Effector CD4-positive, alpha-beta T cell (primary cell): ENCODE results near the gene ZNHIT1.

ENCODE experiments used
- DNase-seq: peaks from one replicate; pipeline ENCODE4 v3.0.0-alpha.2; 2020
- total RNA-seq: gene quantifications from one replicate; lab custom pipeline; 2026; lab: John Stamatoyannopoulos, UW

Gene ZNHIT1
- total RNA-seq = 32.1 reads per million, percentile 58 among the genes with 10 or more reads in this experiment

DNA sequence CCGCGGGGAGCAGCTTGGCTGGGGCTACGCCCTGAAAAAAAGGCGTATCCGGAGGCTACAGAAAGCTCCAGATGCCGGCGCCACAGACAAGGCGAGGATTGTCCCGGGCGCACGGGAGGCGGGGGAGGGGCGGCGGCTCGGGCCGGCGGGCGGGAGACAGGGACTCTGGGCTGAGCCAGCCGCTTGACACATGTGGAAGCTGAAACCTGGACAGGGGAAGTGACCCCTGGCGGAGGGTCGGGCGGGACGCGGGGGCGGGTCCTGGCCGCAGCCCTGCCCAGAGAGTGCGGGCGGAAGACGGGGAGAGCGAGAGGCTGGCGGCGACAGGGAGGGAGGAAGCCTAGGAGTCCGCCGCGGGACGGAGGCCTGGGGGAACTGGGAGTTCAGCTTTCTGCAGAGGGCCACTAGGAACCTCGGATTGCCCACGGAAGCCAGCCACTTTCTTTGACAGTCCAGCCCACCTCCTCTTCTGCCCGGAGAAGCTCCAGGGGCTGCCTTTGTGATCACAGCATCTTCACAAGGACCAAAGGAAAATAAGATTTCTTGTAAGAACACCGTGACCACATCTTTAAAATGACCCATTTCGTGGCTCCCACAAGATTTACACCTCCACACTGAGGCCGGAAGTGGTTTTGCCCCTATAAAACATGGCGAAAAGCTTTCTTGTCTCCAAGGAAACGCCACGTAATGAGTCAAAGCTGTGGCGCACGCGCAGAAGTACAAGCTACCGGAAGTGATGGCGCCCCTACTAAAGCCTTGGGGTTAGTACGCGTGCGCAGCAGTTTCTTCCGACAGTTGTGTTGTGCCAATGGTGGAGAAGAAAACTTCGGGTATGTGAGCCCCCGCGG is at the start of gene ZNHIT1, which contains the start of gene PLOD3:
Gene ZNHIT1, plus strand, starts transcription at position 778 of the 848 bp plus-strand sequence. Its CDS starts 31 bp downstream, at position 809.
Gene PLOD3, minus strand, starts transcription at position 194 of the 848 bp plus-strand sequence. CDS start 307 bp downstream, outside the sequence.
- peak; percentile 95 for DNase-seq

DNA sequence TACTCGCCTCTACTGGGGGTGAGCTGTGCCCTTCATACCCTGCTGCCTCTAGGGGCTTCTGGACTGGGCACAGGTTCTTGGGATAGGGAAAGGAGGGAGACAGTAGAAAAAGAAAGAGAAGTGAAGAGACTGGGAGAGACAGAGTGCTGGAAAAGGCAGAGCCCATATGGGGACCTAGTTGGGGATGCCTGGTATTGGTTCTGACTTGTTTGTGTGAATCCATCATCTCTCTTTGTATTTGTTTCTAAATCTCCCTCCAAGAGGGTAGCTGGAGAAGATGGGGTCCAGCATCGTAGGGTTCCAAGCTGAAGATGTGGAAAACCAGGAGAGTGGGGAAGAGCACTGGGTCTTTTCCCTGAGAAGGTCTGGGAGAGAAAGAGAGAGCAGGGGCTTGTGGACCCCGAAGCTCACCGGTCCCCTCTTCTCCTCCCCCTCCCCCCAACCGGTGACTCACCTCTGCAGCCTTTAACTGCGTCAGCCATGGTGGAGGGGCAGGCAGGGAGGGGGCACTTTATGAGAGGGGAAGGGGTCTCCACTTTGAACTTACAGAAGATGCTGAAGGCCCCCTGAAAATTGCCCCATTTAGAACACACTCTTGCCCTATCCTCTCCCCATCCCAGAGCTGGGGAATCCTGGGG is 49.4 kb upstream of the ZNHIT1 start:
- DNase-seq = no peak

DNA sequence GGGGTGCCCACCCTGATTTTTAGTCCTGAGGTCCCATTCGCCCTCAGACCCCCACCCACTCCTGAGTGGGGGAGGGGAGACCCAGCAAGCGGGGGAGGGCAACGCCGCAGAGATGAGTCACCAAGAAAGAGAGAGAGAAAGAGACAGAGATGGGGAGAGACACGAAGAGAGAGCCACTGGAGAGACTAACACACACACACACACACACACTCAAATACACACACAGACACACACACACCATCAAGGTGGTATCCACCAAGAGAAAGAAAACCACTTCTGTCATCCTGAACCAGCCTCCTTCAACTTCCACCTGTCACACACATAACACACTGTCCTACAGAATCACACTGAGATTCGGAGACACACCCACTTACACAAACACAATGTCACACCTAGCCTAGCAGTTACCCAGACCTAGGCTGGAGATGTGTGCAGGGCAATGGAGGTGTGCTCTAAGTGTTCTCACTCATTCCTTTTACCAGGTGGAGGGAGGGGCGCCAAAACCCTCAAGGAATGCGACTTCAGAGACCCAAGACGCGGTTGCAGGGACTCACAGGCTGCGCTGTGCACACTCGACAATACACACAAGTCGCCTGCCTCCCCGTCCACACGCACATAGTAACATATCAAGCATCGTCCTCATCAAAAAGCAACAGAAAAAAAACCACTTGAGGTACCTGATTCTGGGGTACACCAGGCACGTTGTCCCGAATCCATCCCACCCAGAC is 48.7 kb upstream of the ZNHIT1 start:
- DNase-seq = no peak

DNA sequence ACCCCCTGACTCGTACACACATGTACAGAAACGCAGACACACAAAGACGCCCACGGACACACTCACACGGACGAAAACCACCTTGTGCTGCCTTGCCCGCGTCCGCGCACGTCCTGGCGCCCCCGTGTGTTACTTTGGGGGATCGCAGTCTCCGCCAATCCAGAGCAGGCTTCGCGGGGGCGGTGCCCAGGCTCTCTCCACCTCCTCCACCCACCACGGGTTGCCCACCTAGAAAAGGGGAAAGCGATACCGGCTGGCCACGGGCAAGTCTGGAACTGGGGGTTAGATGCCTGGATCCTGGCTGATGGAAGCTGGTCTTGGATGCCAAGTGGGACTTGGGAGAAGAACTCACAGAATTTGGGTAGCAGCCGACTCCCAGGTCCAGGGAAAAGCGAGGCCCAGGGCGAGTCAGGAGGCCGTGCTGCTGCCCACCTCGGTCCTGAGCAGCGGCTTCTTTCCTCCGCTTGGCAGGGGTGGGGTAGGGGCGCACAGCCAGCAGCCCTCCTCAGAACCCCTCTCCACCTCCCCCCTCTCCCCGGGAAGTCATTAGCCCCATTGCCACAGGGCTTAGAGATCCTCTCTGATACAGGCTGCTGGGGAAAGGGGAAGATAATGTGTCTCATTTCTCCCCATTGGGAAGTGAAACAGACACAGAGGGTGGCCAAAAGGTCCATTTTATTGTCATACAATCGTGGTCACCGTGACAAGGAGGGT is 48.0 kb upstream of the ZNHIT1 start:
- peak; percentile 71 for DNase-seq

DNA sequence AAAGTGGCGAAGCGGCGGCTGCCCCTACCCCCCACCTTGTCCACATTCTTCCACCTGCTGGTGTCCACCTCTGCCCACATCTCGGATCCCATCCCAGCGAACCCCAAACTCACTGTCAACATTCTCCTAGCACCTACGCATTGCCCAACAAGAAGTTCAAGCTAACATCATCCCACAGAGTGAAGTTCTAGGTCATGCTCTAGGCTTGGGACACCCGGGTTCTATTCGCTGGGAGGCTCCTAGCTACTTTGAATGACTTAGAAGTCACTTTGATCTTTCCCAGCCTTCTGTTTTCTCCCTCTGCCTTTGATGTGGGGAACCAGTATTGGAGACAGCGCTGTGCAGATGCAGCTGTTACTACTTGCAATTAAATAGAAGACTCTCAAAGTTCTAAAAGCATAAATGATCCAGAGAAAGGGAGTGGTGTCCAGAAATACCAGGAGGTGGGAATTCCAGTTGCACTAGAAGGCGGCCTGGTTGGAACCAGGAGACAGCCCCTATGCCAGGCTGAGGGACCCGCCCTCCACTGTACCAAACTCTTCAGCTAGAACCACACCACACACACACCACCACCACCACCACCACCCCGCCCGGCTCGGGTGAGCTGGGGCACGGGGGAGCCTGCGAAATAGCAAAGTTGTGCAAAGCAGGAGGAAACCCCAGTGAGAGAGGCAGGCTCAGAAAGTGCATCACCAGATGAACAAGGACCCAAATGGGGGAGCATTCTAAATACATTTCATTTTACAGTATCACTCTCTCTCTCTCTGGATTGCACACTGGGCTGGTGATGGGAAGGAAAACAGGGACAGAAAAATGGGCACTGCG is 47.1 kb upstream of the ZNHIT1 start:
- no peak for DNase-seq

DNA sequence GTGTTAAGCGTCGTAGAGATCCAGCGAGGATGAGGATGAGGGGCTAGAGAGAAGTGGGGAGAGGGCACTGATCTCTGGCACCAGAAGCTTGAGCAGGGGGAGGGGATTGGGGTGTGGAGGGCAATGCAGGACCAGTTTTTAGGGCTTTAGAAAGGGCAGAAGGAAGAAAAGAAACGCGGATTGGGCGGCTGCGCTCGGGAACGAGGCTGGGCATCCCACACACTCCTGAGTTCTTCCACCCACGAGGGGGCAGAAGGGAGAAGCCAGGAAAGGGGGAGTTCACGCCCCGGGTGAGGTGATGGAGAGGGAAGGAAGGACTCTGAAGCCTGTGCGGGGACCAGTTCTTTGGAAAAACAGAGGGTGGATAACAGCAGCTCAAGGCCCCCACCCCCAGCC is 46.5 kb upstream of the ZNHIT1 start:
- no peak for DNase-seq

DNA sequence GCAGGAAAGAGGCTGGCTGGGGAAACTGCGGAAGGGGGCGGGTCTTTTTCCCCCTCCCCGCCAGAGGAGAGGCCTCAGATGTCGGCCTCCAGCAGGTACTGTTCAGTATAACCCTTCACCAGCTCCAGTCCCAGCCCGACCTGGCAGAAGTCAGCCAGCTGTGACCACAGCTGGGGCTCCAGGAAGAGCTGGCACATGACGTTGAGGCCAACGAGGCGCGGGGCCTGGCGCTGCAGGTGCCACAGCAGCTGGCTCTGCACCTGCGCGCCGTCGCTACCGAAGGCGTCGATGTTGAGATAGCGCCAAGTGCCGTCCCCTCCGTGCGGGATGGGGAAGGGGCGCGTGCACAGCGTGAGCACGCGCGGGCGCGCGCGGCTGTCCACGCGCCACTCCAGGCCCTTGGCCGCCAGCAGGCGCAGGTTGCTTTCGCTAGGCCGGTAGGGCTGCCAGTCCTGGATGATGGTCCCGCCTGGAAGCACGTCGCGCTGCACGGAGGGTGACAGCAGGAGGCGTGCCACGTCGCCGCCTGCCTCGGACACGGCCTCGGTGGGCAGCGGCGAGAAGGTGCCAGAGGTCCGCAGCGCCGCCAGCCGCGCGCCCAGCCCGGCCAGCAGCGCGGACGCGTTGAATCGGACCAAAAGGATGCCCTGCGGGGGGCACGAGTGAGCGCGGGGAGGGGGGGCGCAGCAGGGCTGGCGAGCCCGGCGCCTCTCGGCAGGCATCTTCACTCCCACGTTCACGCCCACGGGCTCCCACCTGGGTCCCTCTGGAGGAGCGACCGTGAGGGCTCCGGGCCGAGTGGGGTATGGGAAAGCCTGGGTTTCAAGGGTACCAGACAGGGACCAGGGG is 45.7 kb upstream of the ZNHIT1 start:
- no peak for DNase-seq

- no peak for DNase-seq
Observed at GRCh38 chr7:101172854-101173751, 44.9 kb upstream of the ZNHIT1 start.

GRCh38 chr7:101173752-101174244 is 44.2 kb upstream of the ZNHIT1 start:
- DNase-seq = peak; percentile 34

DNA sequence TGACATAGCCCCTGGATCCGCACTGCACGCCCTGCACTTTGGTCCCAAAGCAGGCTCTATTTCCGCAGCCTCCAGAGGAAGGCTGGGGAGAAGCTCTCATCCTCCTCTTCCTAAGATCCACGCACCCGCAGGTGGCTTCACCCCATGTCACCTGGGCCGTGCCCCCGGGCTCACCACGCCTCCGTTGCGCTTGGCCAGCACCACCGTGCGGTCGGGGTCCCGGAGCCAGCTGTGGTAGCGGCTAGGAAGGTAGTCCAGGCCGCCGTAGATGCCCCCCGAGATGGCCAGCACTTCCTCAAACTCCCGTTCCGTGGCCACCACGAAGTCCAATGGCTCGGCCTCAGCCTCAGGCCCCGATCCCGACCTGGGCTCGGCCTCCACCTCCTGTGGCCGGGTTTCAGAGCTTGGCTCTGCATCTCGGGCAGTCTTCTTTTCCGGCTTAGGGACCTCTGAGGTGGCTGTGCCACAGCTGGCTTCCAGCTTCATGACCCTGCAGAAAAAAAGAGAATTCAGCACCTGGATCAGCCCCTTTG is 43.6 kb upstream of the ZNHIT1 start:
- DNase-seq = no peak

GRCh38 chr7:101175664-101176063 is 42.3 kb upstream of the ZNHIT1 start:
- DNase-seq = no peak

DNA sequence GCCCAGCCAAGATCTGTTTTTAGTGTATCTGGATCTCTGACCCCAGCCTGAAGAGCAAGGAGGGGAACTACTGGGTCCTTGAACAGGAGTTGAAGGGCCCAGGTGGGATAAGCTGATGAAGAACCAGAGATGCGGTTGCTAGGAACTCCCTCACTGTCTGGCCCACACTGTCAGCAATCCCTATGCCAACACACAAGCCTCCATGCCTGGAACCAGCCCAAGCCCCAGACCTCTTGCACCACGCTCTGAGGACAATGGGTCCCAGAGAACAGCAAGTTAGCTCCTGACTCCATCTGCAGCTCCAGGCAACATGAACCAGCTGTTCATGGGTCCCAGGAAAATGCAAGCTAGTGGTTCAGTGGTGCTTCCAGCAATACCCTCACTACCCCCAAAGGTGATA is 40.3 kb upstream of the ZNHIT1 start:
- no peak for DNase-seq

DNA sequence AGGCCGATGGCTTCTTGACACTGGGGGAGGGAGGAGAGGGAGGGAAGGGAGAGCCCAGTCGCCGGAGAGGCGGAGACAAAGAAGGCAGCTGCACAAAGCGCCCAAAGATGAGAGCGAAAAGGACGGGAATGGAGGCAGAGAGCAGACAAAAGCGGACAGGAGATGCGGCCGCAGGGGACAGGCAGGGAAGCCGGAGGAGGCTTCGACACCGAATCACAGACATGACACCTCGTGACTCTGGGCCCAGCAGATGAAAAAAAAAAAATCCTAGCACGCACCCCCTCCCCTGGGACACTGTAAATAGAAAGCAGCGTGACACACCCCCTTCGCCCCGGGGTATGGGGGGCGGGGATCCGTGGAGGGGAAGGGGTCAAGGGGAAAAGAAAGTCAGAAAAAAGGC is 38.8 kb upstream of the ZNHIT1 start:
- DNase-seq = no peak

DNA sequence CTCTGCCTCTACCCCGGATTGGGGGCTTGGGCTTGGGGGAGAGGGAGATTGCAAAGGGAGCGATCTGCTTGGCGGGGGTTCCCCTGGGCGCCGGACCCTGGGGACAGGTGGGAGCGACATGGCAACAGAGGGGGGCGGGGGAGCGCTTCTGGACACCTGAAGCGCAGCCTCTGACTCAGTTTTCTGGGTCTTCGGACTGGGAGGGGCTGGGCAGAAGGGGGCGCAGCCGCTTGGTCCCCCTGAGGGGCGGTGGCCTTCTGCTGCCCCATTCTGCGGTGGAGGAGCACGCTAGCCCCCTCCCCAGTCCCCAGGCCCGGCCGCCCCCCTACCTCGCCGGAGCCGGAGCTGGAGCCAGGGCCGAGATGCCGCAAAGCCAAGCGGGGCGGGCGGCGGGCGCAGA is 38.3 kb upstream of the ZNHIT1 start:
- DNase-seq = no peak

GRCh38 chr7:101180130-101180755 is 37.7 kb upstream of the ZNHIT1 start, which contains the start of gene NAT16:
NAT16 (minus strand) TSS chr7:101180293; CDS start chr7:101174807, 5,486 bp downstream.
- DNase-seq = no peak

DNA sequence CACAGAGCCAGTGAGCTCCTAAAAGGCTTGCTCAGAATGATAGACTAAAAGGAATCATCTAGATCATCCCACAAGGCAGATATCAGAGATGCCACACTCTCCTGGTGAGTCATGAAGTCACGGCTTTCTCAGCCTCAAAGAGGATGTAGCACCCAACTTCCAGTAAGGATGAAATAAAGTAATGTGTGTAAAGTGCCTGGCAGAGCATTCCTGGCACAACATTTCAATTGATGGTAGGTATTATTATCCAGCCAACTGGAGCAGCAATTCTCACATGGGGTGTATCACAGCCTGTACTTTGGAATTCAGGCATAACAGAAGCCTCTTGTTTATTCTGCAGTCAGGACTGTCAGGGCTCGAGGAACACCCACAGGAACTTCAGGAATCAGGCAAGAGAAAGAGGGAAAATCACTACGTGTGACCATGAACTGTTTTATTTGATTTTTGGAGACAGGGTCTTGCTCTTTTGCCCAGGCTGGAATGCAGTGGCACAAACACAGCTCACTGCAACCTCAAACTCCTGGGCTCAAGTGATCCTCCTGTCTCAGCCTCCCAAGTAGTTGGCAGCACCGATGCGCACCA is 32.6 kb upstream of the ZNHIT1 start:
- no peak for DNase-seq

- no peak for DNase-seq
Observed at GRCh38 chr7:101186194-101186593, 31.8 kb upstream of the ZNHIT1 start.

DNA sequence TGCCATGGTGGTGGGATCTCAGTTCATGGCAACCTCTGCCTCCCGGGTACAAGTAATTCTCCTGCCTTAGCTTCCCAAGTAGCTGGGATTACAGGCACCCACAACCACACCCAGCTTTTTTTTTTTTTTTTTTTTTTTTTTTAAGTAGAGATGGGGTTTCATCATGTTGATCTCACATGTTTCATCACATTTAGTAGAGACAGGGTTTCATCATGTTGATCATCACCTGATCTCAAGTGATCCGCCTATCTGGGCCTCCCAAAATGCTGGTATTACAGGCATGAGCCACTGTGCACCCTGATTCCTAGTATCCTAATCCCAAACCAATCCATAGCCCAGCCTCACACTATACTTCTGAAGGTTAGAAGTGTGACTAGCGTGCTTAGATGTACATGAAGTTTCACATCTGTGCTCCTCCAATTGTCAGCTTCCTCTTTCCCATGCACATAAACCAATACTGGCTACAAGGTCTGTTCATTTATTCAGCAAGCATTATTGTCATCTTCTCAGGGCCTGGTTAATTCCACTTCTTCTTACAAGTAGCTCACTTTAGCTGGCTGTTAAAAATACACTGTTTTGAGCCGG is 31.0 kb upstream of the ZNHIT1 start:
- no peak for DNase-seq
